Central memory CD8-positive, alpha-beta T cell (primary cell): ENCODE data around the gene AP3D1.
"Not testable (repeated sequence)": the region's sequence is repeated elsewhere in the genome, so short reads cannot be mapped to it uniquely, and the experiment has no call there.

ENCODE experiments used
- ATAC-seq: fragments of 150-1000 bp; cut with Tn5 transposase; replicated peaks from 2 replicates; pipeline ENCODE4 v1.10.0; 2022; ENCODE audit warnings: mild to moderate bottlenecking, moderate FRiP score, moderate number of reproducible peaks; ENCODE audit not compliant: poor library complexity, severe bottlenecking; ENCODE audit errors: extremely low read depth
- DNase-seq, 2 donors: peaks; one replicate each; pipeline ENCODE4 v3.0.0; 2021; ENCODE audit warnings: low spot score in 2 of 2
- H3K27ac Mint-ChIP-seq: one replicate; pipeline ENCODE4 v1.8.0; 2022; ENCODE audit warnings: low read depth, mild to moderate bottlenecking, moderate library complexity, mixed read lengths
- H3K27me3 Mint-ChIP-seq: one replicate; pipeline ENCODE4 v1.8.0; 2022; ENCODE audit warnings: mixed read lengths
- H3K36me3 Mint-ChIP-seq: one replicate; pipeline ENCODE4 v1.8.0; 2022; ENCODE audit warnings: mild to moderate bottlenecking, moderate library complexity, mixed read lengths; ENCODE audit not compliant: insufficient read depth
- H3K4me1 Mint-ChIP-seq: one replicate; pipeline ENCODE4 v1.8.0; 2022; ENCODE audit warnings: mixed read lengths
- H3K4me3 Mint-ChIP-seq: one replicate; pipeline ENCODE4 v1.8.0; 2022; ENCODE audit warnings: mild to moderate bottlenecking, moderate library complexity, mixed read lengths
- H3K9me3 Mint-ChIP-seq: one replicate; pipeline ENCODE4 v1.8.0; 2022; ENCODE audit warnings: mixed read lengths

AP3D1 gene

GRCh38 chr19:2139385-2140137 lies 11.8 kb downstream of the AP3D1 start:
- DNase-seq: no peak
- H3K36me3 Mint-ChIP-seq: peaks cover 24% of the 10 kb centered on the region
- H3K4me1 Mint-ChIP-seq: peaks cover 5% of the 10 kb centered on the region
- no peaks in the 10 kb centered on the region for H3K27me3 Mint-ChIP-seq
- H3K27ac Mint-ChIP-seq: no peak overlapping the region
- ATAC-seq: no peak
- H3K4me3 Mint-ChIP-seq: no peak overlapping the region
- H3K9me3 Mint-ChIP-seq: no peaks in the 10 kb centered on the region

GRCh38 chr19:2138061-2138728 lies 13.2 kb downstream of the AP3D1 start:
- DNase-seq: no peak
- Mint-ChIP-seq H3K27ac (no peak overlapping the region), H3K36me3 (peaks cover 29% of the 10 kb centered on the region), H3K27me3 (no peaks in the 10 kb centered on the region), H3K4me1 (no peaks in the 10 kb centered on the region), H3K9me3 (no peaks in the 10 kb centered on the region), H3K4me3 (no peak overlapping the region)
- no peak for ATAC-seq

GRCh38 chr19:2136796-2137195 lies 14.6 kb downstream of the AP3D1 start:
- Mint-ChIP-seq H3K4me1 (no peaks in the 10 kb centered on the region), H3K27ac (no peak overlapping the region), H3K9me3 (no peaks in the 10 kb centered on the region), H3K36me3 (peaks cover 37% of the 10 kb centered on the region), H3K4me3 (no peak overlapping the region), H3K27me3 (no peaks in the 10 kb centered on the region)
- ATAC-seq (no peak), DNase-seq (no peak)

- no peaks in the 10 kb centered on the region for H3K4me1 Mint-ChIP-seq
- no peak overlapping the region for H3K4me3 Mint-ChIP-seq
- peaks cover 41% of the 10 kb centered on the region for H3K36me3 Mint-ChIP-seq
- no peaks in the 10 kb centered on the region for H3K27me3 Mint-ChIP-seq
- DNase-seq: no peak
- H3K27ac Mint-ChIP-seq: peak overlapping the region; percentile 16
- H3K9me3 Mint-ChIP-seq: no peaks in the 10 kb centered on the region
- no peak for ATAC-seq
Observed at GRCh38 chr19:2135474-2136402, 15.6 kb downstream of the AP3D1 start.

- Mint-ChIP-seq H3K9me3 (no peaks in the 10 kb centered on the region), H3K36me3 (peaks cover 32% of the 10 kb centered on the region), H3K4me1 (no peaks in the 10 kb centered on the region), H3K27me3 (no peaks in the 10 kb centered on the region), H3K27ac (peak overlapping the region; percentile 44), H3K4me3 (no peak overlapping the region)
- no peak for DNase-seq
- ATAC-seq: no peak
Observed at GRCh38 chr19:2132731-2133490, 18.5 kb downstream of the AP3D1 start.

GRCh38 chr19:2132191-2132590 lies 19.2 kb downstream of the AP3D1 start:
- Mint-ChIP-seq H3K27me3 (no peaks in the 10 kb centered on the region), H3K27ac (peak overlapping the region; percentile 44), H3K36me3 (peaks cover 30% of the 10 kb centered on the region), H3K4me3 (no peak overlapping the region), H3K4me1 (no peaks in the 10 kb centered on the region), H3K9me3 (no peaks in the 10 kb centered on the region)
- DNase-seq (no peak), ATAC-seq (no peak)

GRCh38 chr19:2131012-2131975 lies 20.1 kb downstream of the AP3D1 start:
- DNase-seq, H3K27ac Mint-ChIP-seq, ATAC-seq, H3K4me1 Mint-ChIP-seq, H3K4me3 Mint-ChIP-seq, H3K27me3 Mint-ChIP-seq, H3K9me3 Mint-ChIP-seq: not testable (repeated sequence)
- peaks cover 36% of the 10 kb centered on the region for H3K36me3 Mint-ChIP-seq

GRCh38 chr19:2129892-2130770 lies 21.2 kb downstream of the AP3D1 start:
- no peak for DNase-seq
- no peak for ATAC-seq

GRCh38 chr19:2129486-2129885 lies 21.9 kb downstream of the AP3D1 start:
- DNase-seq: no peak
- Mint-ChIP-seq H3K27me3 (no peaks in the 10 kb centered on the region), H3K9me3 (no peaks in the 10 kb centered on the region), H3K36me3 (peaks cover 41% of the 10 kb centered on the region), H3K4me3 (no peak overlapping the region), H3K27ac (no peak overlapping the region), H3K4me1 (no peaks in the 10 kb centered on the region)
- ATAC-seq: no peak

More at GRCh38 chr19:2129892-2130770, 21.2 kb downstream of the AP3D1 start:
- no peak overlapping the region for H3K4me3 Mint-ChIP-seq
- H3K4me1 Mint-ChIP-seq: no peaks in the 10 kb centered on the region
- peaks cover 40% of the 10 kb centered on the region for H3K36me3 Mint-ChIP-seq
- H3K27ac Mint-ChIP-seq: no peak overlapping the region
- H3K9me3 Mint-ChIP-seq: no peaks in the 10 kb centered on the region
- H3K27me3 Mint-ChIP-seq: no peaks in the 10 kb centered on the region

GRCh38 chr19:2129022-2129421 lies 22.3 kb downstream of the AP3D1 start:
- Mint-ChIP-seq H3K36me3 (peaks cover 43% of the 10 kb centered on the region), H3K27ac (no peak overlapping the region), H3K4me3 (no peak overlapping the region), H3K4me1 (no peaks in the 10 kb centered on the region), H3K9me3 (no peaks in the 10 kb centered on the region), H3K27me3 (no peaks in the 10 kb centered on the region)
- DNase-seq (no peak), ATAC-seq (no peak)
